Measurements from ENCODE around the gene TRIP10. TPM values are rescaled to one million over a fixed set of nuclear protein-coding genes. Genes with fewer than 3 reads are reported as not detected.
"Not testable (repeated sequence)": the region's sequence is repeated elsewhere in the genome, so short reads cannot be mapped to it uniquely, and the experiment has no call there.

TRIP10 gene
- total RNA-seq, 4 donors from 2014 or later, result 25.5 to 80.7 (median 40.5) TPM

GRCh38 chr19:6707658-6708018, 31.8 kb upstream of the TRIP10 start:
- no peak for DNase-seq (ENCODE audit: low spot score in 2 of 2)
- H3K4me1 ChIP-seq, result peaks cover 4% of the 10 kb centered on the region
- H3K27ac ChIP-seq, result no peak overlapping the region
- peaks cover 30% of the 10 kb centered on the region for H3K27me3 ChIP-seq
- no peaks in the 10 kb centered on the region for H3K9me3 ChIP-seq
- H3K4me3 ChIP-seq, result no peak overlapping the region
- H3K36me3 ChIP-seq, result no peaks in the 10 kb centered on the region
- no peak for TF ChIP-seq POLR2A (IDR thresholded peaks at IDR 0.05)
- TF ChIP-seq CTCF (IDR thresholded peaks at IDR 0.05), result no peak
- TF ChIP-seq POLR2AphosphoS5 (IDR thresholded peaks at IDR 0.05), result no peak
- TF ChIP-seq EP300 (IDR thresholded peaks at IDR 0.05), result no peak
- WGBS, result 90% methylated on average over 11 of the region's 16 CpGs

- DNase-seq (ENCODE audit: low spot score in 2 of 2), result no peak
- H3K4me3 ChIP-seq, result no peak overlapping the region
- H3K4me1 ChIP-seq, result peaks cover 4% of the 10 kb centered on the region
- no peak overlapping the region for H3K27ac ChIP-seq
- no peaks in the 10 kb centered on the region for H3K36me3 ChIP-seq
- peaks cover 30% of the 10 kb centered on the region for H3K27me3 ChIP-seq
- TF ChIP-seq EP300 (IDR thresholded peaks at IDR 0.05) (no peak), CTCF (IDR thresholded peaks at IDR 0.05) (no peak), POLR2AphosphoS5 (IDR thresholded peaks at IDR 0.05) (no peak), POLR2A (IDR thresholded peaks at IDR 0.05) (no peak)
- WGBS, result 81% methylated on average over 3 of the region's 3 CpGs
- no peaks in the 10 kb centered on the region for H3K9me3 ChIP-seq
These were observed 31.1 kb upstream of the TRIP10 start for GRCh38 chr19:6708346-6708745.

- WGBS, result 89% methylated on average over 12 of the region's 12 CpGs
These were observed 30.6 kb upstream of the TRIP10 start for GRCh38 chr19:6708913-6709312.

GRCh38 chr19:6709549-6709948, 29.9 kb upstream of the TRIP10 start:
- Histone ChIP-seq H3K27ac (no peak overlapping the region), H3K27me3 (peaks cover 30% of the 10 kb centered on the region), H3K36me3 (no peaks in the 10 kb centered on the region), H3K4me3 (no peak overlapping the region), H3K9me3 (no peaks in the 10 kb centered on the region), H3K4me1 (peaks cover 4% of the 10 kb centered on the region)
- TF ChIP-seq POLR2A (IDR thresholded peaks at IDR 0.05), result no peak
- no peak for TF ChIP-seq POLR2AphosphoS5 (IDR thresholded peaks at IDR 0.05)
- no peak for TF ChIP-seq CTCF (IDR thresholded peaks at IDR 0.05)
- no peak for TF ChIP-seq EP300 (IDR thresholded peaks at IDR 0.05)
- WGBS, result 55% methylated on average over 14 of the region's 14 CpGs
- peak in 1 of 2 donors; percentile 52 for DNase-seq (ENCODE audit: low spot score in 2 of 2)

More at GRCh38 chr19:6708913-6709312, 30.6 kb upstream of the TRIP10 start:
- not testable (repeated sequence) for H3K4me3 ChIP-seq, H3K9me3 ChIP-seq, H3K36me3 ChIP-seq, H3K4me1 ChIP-seq, H3K27ac ChIP-seq
- H3K27me3 ChIP-seq, result peaks cover 30% of the 10 kb centered on the region
- peak in 1 of 2 donors; percentile 36 for DNase-seq (ENCODE audit: low spot score in 2 of 2)

GRCh38 chr19:6710273-6711077, 29.0 kb upstream of the TRIP10 start:
- Histone ChIP-seq H3K27ac (no peak overlapping the region), H3K9me3 (no peaks in the 10 kb centered on the region), H3K4me1 (peaks cover 4% of the 10 kb centered on the region), H3K4me3 (no peak overlapping the region), H3K36me3 (no peaks in the 10 kb centered on the region), H3K27me3 (peaks cover 30% of the 10 kb centered on the region)
- peak in 1 of 2 donors; percentile 58 for DNase-seq (ENCODE audit: low spot score in 2 of 2)
- WGBS, result 26% methylated on average over 24 of the region's 30 CpGs
- TF ChIP-seq POLR2AphosphoS5 (IDR thresholded peaks at IDR 0.05) (no peak), CTCF (IDR thresholded peaks at IDR 0.05) (no peak), POLR2A (IDR thresholded peaks at IDR 0.05) (no peak), EP300 (IDR thresholded peaks at IDR 0.05) (no peak)

GRCh38 chr19:6711078-6711361, 28.5 kb upstream of the TRIP10 start:
- no peak for DNase-seq (ENCODE audit: low spot score in 2 of 2)
- no peak for TF ChIP-seq EP300 (IDR thresholded peaks at IDR 0.05)
- no peak for TF ChIP-seq CTCF (IDR thresholded peaks at IDR 0.05)
- no peak for TF ChIP-seq POLR2A (IDR thresholded peaks at IDR 0.05)
- TF ChIP-seq POLR2AphosphoS5 (IDR thresholded peaks at IDR 0.05), result no peak
- 64% methylated on average over 8 of the region's 9 CpGs for WGBS
- peaks cover 30% of the 10 kb centered on the region for H3K27me3 ChIP-seq
- H3K9me3 ChIP-seq, result no peaks in the 10 kb centered on the region
- no peak overlapping the region for H3K27ac ChIP-seq
- H3K4me3 ChIP-seq, result no peak overlapping the region
- peaks cover 4% of the 10 kb centered on the region for H3K4me1 ChIP-seq
- H3K36me3 ChIP-seq, result no peaks in the 10 kb centered on the region
